Breast epithelium (tissue), 3 donors: Measurements from ENCODE around the gene TCP11L1.

Experiments used
- POLR2A ChIP-seq: fragments of 450-650 bp; IDR thresholded peaks from one replicate; pipeline ENCODE4 v1.6.1; 2016; ENCODE audit warnings: antibody characterized with exemption, mild to moderate bottlenecking, moderate library complexity
- TF ChIP-seq, protein P1 (sequence below), 3 donors: fragments of 450-650 bp; IDR thresholded peaks; one replicate each; pipeline ENCODE4 v1.5.1; 2016 to 2017; ENCODE audit warnings: antibody characterized with exemption in 3 of 3, mild to moderate bottlenecking in 3 of 3, moderate library complexity in 3 of 3

DNA sequence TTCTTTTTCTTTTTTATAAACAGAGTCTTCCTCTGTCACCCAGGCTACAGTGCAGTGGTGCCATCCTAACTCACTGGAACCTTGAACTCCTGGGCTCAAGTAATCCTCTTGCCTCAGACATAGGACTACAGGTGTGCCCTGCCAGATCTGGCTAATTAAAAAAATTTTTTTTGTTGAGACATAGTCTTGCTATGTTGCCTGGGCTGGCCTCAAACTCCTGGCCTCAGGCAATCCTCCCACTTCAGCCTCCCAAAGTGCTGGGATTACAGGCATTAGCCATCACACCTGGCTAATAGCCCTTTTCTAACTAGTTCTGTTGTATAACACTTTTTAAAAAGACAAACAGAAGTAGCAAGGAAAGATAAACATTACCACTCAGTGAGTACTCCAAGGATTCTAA is 64.5 kb downstream of the TCP11L1 start:
- TF ChIP-seq, protein P1, sequence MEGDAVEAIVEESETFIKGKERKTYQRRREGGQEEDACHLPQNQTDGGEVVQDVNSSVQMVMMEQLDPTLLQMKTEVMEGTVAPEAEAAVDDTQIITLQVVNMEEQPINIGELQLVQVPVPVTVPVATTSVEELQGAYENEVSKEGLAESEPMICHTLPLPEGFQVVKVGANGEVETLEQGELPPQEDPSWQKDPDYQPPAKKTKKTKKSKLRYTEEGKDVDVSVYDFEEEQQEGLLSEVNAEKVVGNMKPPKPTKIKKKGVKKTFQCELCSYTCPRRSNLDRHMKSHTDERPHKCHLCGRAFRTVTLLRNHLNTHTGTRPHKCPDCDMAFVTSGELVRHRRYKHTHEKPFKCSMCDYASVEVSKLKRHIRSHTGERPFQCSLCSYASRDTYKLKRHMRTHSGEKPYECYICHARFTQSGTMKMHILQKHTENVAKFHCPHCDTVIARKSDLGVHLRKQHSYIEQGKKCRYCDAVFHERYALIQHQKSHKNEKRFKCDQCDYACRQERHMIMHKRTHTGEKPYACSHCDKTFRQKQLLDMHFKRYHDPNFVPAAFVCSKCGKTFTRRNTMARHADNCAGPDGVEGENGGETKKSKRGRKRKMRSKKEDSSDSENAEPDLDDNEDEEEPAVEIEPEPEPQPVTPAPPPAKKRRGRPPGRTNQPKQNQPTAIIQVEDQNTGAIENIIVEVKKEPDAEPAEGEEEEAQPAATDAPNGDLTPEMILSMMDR (IDR thresholded peaks at IDR 0.05): no peak
- no peak for TF ChIP-seq POLR2A
